Lower leg skin (tissue), 4 donors: Measurements from ENCODE around the gene OCA2. TPM values are rescaled to one million over a fixed set of nuclear protein-coding genes. Genes with fewer than 3 reads are reported as not detected.

ENCODE experiments used
- DNase-seq, 2 donors: peaks; one replicate each; pipeline ENCODE4 v3.0.0-alpha.2; 2019; ENCODE audit warnings: low spot score in 2 of 2
- H3K4me3 ChIP-seq: fragments of 200-600 bp; sonication (generic); 2 replicates; pipeline ENCODE4 v1.5.1; 2017; ENCODE audit warnings: mild to moderate bottlenecking, low read depth; ENCODE audit not compliant: poor library complexity, severe bottlenecking
- POLR2A ChIP-seq, 2 donors: fragments of 450-650 bp; IDR thresholded peaks; one replicate each; pipeline ENCODE4 v1.6.1; 2016 to 2017; ENCODE audit warnings: antibody characterized with exemption in 2 of 2, mild to moderate bottlenecking in 1 of 2, moderate library complexity in 1 of 2
- WGBS, 2 donors: methylation state at CpG; one replicate each; pipeline ENCODE4 v1.1.5; 2018; 5-methylcytosine and 5-hydroxymethylcytosine counted together
- intact Hi-C: fragments of 100-400 bp; cut with DNase I; formaldehyde crosslinking; loops from one replicate; pipeline ENCODE4 v1.15.0; 2023; ENCODE audit warnings: low total_unique reads
- total RNA-seq, 4 donors: library from RNA; depleted of rRNA; stranded (reverse); fragments of >200 nt; gene quantifications; one replicate each; pipeline ENCODE4 v1.1.0, GENCODE V29; 2016
- TF ChIP-seq, protein P1 (sequence below), 3 donors: fragments of 450-650 bp; IDR thresholded peaks; one replicate each; pipeline ENCODE4 v1.5.1; 2016; ENCODE audit warnings: antibody characterized with exemption in 3 of 3, mild to moderate bottlenecking in 3 of 3, moderate library complexity in 2 of 3

OCA2 gene
- total RNA-seq, 4 donors from 2014 or later, result 12.0 to 15.8 (median 13.9) TPM

DNA sequence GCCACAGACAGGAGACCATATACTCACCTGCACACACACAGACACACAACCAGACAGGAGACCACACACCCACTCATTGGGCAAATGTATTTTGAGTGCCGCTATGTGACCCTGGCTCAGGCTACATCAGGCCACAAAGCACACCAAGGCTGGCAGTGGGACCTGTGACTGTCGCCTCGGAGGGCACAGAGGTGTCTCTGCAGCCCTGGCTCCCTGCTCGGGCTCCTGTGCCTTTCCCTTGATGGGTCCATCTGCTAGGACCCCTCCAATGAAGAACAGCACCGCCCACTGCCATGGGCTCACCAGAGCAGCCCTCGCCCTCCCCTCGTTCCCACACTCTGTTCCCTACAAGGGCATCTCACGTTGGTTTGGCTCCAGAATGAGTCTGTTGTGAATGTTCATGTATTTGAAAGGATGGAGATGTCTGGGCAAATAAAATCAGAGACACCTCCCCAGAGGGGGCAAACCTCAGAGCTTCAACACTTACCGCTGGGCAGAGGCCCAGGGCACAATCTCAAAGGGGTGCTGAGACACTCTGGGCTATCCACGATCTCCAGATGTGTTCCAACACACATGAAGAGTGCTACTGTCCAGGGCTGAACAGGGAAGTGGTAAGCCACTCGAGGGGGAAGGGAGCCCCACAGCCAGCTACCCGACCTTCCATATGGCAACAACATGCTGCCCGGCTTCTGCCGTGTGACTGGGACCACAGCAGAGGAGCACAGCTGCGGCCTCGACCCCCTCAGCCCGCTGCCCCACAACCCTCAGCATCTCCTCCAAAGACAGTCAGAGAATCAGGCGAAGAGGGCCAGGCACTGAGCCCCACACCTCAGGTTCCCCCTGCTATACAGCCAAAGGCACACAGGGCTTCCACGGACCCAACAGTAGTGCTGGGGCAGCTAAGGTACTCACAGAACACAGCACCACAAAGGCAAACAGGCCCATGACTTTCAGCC lies 74.9 kb downstream of the OCA2 start:
- WGBS, 2 donors, result 70 to 78% methylated on average over 18 to 19 of the region's 19 CpGs
- TF ChIP-seq, protein P1, sequence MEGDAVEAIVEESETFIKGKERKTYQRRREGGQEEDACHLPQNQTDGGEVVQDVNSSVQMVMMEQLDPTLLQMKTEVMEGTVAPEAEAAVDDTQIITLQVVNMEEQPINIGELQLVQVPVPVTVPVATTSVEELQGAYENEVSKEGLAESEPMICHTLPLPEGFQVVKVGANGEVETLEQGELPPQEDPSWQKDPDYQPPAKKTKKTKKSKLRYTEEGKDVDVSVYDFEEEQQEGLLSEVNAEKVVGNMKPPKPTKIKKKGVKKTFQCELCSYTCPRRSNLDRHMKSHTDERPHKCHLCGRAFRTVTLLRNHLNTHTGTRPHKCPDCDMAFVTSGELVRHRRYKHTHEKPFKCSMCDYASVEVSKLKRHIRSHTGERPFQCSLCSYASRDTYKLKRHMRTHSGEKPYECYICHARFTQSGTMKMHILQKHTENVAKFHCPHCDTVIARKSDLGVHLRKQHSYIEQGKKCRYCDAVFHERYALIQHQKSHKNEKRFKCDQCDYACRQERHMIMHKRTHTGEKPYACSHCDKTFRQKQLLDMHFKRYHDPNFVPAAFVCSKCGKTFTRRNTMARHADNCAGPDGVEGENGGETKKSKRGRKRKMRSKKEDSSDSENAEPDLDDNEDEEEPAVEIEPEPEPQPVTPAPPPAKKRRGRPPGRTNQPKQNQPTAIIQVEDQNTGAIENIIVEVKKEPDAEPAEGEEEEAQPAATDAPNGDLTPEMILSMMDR (IDR thresholded peaks at IDR 0.05), result no peak
- TF ChIP-seq POLR2A (IDR thresholded peaks at IDR 0.05), result no peak
- intact Hi-C loops, result no loop called here
- no peak for DNase-seq
- no peak overlapping the region for H3K4me3 ChIP-seq

DNA sequence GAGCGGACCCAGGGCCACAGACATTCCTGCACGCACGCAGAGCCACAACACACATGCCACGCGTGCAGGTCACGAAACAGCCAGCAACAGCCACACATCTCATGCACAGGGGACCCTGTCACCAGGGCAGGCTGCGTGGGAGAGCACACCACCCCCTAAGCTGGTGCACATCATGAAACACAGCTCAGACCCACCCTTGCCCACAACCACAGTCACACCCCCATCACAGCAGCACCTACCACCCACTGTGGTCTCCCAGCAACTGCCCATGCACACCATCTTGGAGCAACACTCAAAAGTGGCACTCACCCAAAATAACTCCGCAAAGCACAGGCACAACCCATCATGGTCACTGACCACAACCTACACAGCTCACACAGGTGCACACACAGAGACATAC lies 75.7 kb downstream of the OCA2 start:
- no peak for DNase-seq
- TF ChIP-seq POLR2A (IDR thresholded peaks at IDR 0.05), result no peak
- TF ChIP-seq, protein P1 (IDR thresholded peaks at IDR 0.05), result no peak

DNA sequence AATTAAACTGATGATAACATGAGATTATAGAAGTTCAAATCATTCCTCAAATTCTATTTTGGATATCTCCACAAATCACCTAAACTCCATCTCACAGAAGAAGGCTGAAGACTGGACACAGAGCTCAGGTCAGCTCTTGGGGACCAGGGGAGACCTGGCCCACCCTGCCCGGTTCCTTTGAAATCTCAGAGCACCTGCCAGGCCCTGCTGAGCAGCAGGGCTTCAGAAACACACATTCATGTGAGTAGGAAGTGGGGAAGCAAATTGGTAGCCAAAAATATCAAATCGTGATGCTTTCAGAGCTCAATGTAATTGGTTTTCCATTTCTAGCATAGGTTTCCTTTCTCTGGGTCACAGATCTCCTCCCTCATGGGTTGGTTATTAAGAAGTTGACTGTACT lies 76.2 kb downstream of the OCA2 start:
- H3K4me3 ChIP-seq, result no peak overlapping the region
- intact Hi-C loops, result no loop called here
- no peak for DNase-seq
- no peak for TF ChIP-seq POLR2A (IDR thresholded peaks at IDR 0.05)
- WGBS, 2 donors, result 70% methylated on average over 2 of the region's 2 CpGs

More for the DNA sequence above, 75.7 kb downstream of the OCA2 start:
- WGBS, 2 donors, result 91 to 94% methylated on average over 8 of the region's 8 CpGs
- intact Hi-C loops, result no loop called here
- H3K4me3 ChIP-seq, result no peak overlapping the region

DNA sequence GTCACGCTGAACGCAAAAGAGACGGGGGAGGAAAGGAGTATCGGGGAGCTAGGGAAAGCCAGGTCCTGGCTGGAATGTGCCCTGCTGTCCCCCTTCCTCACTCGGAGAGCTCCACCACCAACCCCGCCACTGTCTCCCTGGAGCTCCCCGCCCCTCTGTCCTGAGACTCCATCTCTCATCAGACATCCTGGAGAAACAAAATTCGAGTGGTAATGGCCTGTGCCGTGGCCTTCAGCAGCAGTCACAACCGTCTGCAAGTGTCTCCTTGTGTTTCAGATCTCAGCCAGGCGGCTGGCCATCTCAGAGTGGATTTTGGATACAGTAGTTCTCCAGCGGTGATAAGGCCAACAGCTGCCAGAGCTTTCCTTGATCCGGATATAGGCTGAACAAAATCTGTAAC lies 76.9 kb downstream of the OCA2 start:
- TF ChIP-seq, protein P1 (IDR thresholded peaks at IDR 0.05), result no peak
- TF ChIP-seq POLR2A (IDR thresholded peaks at IDR 0.05), result no peak
- intact Hi-C loops, result no loop called here
- no peak for DNase-seq
- 82 to 86% methylated on average over 13 of the region's 13 CpGs for WGBS, 2 donors
- no peak overlapping the region for H3K4me3 ChIP-seq

DNA sequence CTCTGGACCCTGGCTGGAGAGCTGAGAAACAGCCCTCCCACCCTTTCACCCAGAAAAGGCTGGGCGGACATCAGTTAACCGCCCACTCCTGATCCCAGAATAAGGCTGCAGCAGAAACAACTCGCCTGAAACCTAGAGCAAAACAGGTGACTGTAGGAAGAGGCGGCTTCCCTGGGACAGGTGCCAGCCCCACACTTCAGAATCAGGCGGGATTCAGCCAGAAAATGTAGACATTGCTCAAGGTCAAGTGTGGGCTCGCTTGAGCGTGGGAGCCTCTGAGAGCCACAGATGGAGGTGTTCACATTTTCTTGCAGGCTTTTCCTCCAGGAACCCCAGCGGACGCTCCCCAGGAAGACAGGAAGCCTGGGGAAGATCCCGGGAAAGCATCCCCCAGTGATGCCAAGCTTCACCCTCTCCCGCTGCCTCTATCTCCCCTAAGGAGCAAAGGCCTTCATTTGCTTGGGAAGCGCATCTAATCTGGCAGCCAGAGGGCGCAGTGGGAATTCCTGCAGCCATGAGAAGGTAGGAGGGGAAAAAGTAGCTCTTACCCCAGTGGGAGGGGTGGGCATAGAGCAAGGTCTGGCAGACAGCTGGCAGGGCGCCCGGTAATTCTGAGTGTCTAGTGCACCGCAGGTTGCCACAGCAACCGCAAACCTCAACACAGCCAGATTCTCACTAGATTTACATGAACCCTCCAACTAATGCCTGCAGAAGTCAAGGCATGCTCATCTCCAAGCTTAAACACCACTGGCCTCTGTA lies 77.7 kb downstream of the OCA2 start:
- DNase-seq, result no peak
- H3K4me3 ChIP-seq, result no peak overlapping the region
- intact Hi-C loops, result no loop called here
- TF ChIP-seq, protein P1 (IDR thresholded peaks at IDR 0.05), result no peak
- no peak for TF ChIP-seq POLR2A (IDR thresholded peaks at IDR 0.05)
- WGBS, 2 donors, result 39 to 40% methylated on average over 17 of the region's 17 CpGs

DNA sequence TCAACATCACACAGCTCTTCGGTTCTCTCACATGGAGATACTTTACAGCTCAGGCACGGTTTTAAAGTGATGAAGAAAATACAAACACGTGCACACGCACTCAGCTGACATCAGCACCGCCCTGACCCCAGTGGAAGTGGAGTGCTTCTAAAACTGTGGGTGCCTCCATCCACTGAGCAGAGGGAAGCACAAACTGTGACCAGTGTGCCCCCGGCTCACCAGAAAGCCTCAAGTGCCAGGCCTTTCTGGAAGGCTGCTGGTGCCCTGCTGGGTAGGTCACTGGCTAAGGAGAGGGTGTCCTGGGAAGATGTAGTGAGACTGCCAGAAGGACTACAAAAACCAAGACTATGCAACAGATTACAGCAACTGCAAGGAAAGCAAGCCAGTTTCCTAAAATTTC lies 78.5 kb downstream of the OCA2 start:
- intact Hi-C loops, result no loop called here
- no peak for DNase-seq
- TF ChIP-seq, protein P1 (IDR thresholded peaks at IDR 0.05), result no peak
- TF ChIP-seq POLR2A (IDR thresholded peaks at IDR 0.05), result no peak
- WGBS, 2 donors, result 88 to 89% methylated on average over 6 of the region's 6 CpGs
- H3K4me3 ChIP-seq, result no peak overlapping the region
